ENCODE measurements around the gene SLC38A8.

DNA sequence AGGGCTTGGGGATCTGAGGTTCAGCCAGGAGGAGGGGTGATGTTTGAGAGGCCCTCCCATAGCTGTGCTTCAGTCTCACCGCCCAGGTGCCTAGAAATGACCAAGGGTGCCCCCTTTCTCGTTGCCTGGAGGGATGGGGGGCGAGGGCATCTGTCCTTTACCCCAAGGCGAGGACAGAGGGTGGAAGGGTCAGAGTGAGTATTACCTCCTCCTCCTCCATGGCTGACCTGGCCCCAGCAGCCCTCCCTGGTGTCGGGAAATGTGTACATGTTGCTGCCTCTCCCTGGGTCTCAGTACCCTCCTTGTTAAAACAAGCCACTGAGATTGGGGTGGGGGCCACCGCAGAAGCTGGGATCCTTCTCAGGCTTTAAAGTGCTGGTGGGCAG lies 72.2 kb downstream of the SLC38A8 start:
- TF ChIP-seq, protein P1, sequence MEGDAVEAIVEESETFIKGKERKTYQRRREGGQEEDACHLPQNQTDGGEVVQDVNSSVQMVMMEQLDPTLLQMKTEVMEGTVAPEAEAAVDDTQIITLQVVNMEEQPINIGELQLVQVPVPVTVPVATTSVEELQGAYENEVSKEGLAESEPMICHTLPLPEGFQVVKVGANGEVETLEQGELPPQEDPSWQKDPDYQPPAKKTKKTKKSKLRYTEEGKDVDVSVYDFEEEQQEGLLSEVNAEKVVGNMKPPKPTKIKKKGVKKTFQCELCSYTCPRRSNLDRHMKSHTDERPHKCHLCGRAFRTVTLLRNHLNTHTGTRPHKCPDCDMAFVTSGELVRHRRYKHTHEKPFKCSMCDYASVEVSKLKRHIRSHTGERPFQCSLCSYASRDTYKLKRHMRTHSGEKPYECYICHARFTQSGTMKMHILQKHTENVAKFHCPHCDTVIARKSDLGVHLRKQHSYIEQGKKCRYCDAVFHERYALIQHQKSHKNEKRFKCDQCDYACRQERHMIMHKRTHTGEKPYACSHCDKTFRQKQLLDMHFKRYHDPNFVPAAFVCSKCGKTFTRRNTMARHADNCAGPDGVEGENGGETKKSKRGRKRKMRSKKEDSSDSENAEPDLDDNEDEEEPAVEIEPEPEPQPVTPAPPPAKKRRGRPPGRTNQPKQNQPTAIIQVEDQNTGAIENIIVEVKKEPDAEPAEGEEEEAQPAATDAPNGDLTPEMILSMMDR (IDR thresholded peaks at IDR 0.05) = no peak
- no peak for TF ChIP-seq POLR2AphosphoS5 (IDR thresholded peaks at IDR 0.05; ENCODE audit: insufficient read depth in 1 of 2, low read depth in 1 of 2)

Measured in vagina (tissue), 2 donors.